Tibial artery (tissue), 4 donors: ENCODE measurements around the gene DDX49.
"Not testable (repeated sequence)": the region's sequence is repeated elsewhere in the genome, so short reads cannot be mapped to it uniquely, and the experiment has no call there.

ENCODE experiments used
- DNase-seq, 2 donors: peaks; one replicate each; pipeline ENCODE4 v3.0.0-alpha.2; 2019
- H3K27ac ChIP-seq, 2 donors: fragments of 200-600 bp; sonication (generic) in 1 of 2; 1 replicate in 1 of 2; 2 replicates in 1 of 2; pipeline ENCODE4 v1.5.1; 2018 to 2019; ENCODE audit warnings: mild to moderate bottlenecking in 1 of 2
- H3K27me3 ChIP-seq, 2 donors: fragments of 200-600 bp; sonication (generic) in 1 of 2; one replicate each; pipeline versions ENCODE4 v1.5.1 to v1.6.0; 2016 to 2019
- H3K36me3 ChIP-seq, 3 donors: fragments of 200-600 bp; sonication (generic) in 2 of 3; one replicate each; pipeline ENCODE4 v1.5.1; 2016 to 2019; ENCODE audit warnings: mild to moderate bottlenecking in 2 of 3
- H3K4me1 ChIP-seq, 4 donors: fragments of 200-600 bp; sonication (generic) in 2 of 4; 1 replicate in 3 of 4; 2 replicates in 1 of 4; pipeline ENCODE4 v1.5.1; 2016 to 2019
- H3K4me3 ChIP-seq, 2 donors: fragments of 200-600 bp; sonication (generic) in 1 of 2; 1 replicate in 1 of 2; 2 replicates in 1 of 2; pipeline ENCODE4 v1.5.1; 2018 to 2019; ENCODE audit warnings: mild to moderate bottlenecking in 2 of 2
- H3K9me3 ChIP-seq, 3 donors: fragments of 200-600 bp; sonication (generic) in 1 of 3; one replicate each; pipeline ENCODE4 v1.5.1; 2016 to 2019
- intact Hi-C: fragments of 100-400 bp; cut with DNase I; formaldehyde crosslinking; loops from one replicate; pipeline ENCODE4 v1.15.0; 2023; ENCODE audit warnings: low total_unique reads
- TF ChIP-seq, protein P1 (sequence below), 2 experiments: fragments of 200-600 bp in 1 of 2; fragments of 450-650 bp in 1 of 2; IDR thresholded peaks; one replicate each; pipeline ENCODE4 v1.5.1; 2017 to 2019; ENCODE audit warnings: antibody characterized with exemption in 2 of 2, mild to moderate bottlenecking in 1 of 2, moderate library complexity in 1 of 2

The DDX49 gene

GRCh38 chr19:18948976-18949356 is 29.5 kb downstream of the DDX49 start:
- Histone ChIP-seq H3K4me3 (no peak overlapping the region), H3K36me3 (no peaks in the 10 kb centered on the region), H3K27ac (no peak overlapping the region), H3K4me1 (no peaks in the 10 kb centered on the region), H3K9me3 (no peaks in the 10 kb centered on the region), H3K27me3 (peaks cover 0 to 11% of the 10 kb centered on the region in 2 donors)
- intact Hi-C loops: loop anchor here (10.0 kb wide), 1 partner anchor 1716 kb away; the partner anchor contains the start of gene ZNF626
- DNase-seq: no peak
- TF ChIP-seq, protein P1, sequence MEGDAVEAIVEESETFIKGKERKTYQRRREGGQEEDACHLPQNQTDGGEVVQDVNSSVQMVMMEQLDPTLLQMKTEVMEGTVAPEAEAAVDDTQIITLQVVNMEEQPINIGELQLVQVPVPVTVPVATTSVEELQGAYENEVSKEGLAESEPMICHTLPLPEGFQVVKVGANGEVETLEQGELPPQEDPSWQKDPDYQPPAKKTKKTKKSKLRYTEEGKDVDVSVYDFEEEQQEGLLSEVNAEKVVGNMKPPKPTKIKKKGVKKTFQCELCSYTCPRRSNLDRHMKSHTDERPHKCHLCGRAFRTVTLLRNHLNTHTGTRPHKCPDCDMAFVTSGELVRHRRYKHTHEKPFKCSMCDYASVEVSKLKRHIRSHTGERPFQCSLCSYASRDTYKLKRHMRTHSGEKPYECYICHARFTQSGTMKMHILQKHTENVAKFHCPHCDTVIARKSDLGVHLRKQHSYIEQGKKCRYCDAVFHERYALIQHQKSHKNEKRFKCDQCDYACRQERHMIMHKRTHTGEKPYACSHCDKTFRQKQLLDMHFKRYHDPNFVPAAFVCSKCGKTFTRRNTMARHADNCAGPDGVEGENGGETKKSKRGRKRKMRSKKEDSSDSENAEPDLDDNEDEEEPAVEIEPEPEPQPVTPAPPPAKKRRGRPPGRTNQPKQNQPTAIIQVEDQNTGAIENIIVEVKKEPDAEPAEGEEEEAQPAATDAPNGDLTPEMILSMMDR (IDR thresholded peaks at IDR 0.05): no peak

GRCh38 chr19:18949858-18950257 is 30.3 kb downstream of the DDX49 start:
- intact Hi-C loops: loop anchor here (10.0 kb wide), 1 partner anchor 1715 kb away; the partner anchor contains the start of gene ZNF626
- Histone ChIP-seq H3K36me3 (no peaks in the 10 kb centered on the region), H3K4me3 (no peak overlapping the region), H3K27me3 (peaks cover 0 to 11% of the 10 kb centered on the region in 2 donors), H3K4me1 (no peaks in the 10 kb centered on the region), H3K27ac (no peak overlapping the region), H3K9me3 (no peaks in the 10 kb centered on the region)
- TF ChIP-seq, protein P1 (IDR thresholded peaks at IDR 0.05): no peak
- DNase-seq: no peak

GRCh38 chr19:18951721-18952281 is 32.3 kb downstream of the DDX49 start:
- intact Hi-C loops: no loop called here
- TF ChIP-seq, protein P1 (IDR thresholded peaks at IDR 0.05): no peak
- Histone ChIP-seq H3K4me1 (no peaks in the 10 kb centered on the region), H3K36me3 (no peaks in the 10 kb centered on the region), H3K27me3 (peaks cover 0 to 11% of the 10 kb centered on the region in 2 donors), H3K9me3 (no peaks in the 10 kb centered on the region), H3K27ac (no peak overlapping the region), H3K4me3 (no peak overlapping the region)
- DNase-seq: no peak

DNA sequence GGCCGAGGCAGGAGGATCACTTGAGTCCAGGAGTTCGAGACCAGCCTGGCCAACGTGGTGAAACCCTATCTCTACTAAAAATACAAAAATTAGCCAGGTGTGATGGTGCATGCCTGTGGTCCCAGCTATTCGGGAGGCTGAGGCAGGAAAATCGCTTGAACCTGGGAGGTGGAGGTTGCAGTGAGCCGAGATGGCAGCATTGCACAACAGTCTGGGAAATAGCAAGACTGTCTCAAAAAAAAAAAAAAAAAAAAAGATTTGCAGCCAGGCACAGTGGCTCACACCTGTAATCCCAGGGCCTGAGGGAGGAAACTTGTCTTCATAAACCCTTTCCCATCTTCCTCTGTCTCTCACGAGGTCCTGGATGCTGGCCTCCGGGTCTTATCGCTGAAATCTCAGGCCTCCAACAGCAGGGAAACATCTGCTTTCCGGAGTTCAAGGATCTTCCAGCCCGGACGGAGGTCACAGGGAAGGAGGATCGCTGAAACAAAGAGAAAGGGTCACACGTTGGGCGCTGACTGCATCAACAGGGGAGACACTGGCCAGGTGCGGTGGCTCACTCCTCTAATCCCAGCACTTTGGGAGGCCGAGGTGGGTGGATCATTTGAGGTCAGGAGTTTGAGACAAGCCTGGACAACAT is 33.0 kb downstream of the DDX49 start:
- H3K4me1 ChIP-seq, DNase-seq, H3K36me3 ChIP-seq, H3K9me3 ChIP-seq, intact Hi-C loops, H3K4me3 ChIP-seq, H3K27ac ChIP-seq: not testable (repeated sequence)
- H3K27me3 ChIP-seq: peaks cover 0 to 11% of the 10 kb centered on the region in 2 donors

GRCh38 chr19:18954094-18954493 is 34.6 kb downstream of the DDX49 start:
- intact Hi-C loops: no loop called here

GRCh38 chr19:18955042-18955441 is 35.5 kb downstream of the DDX49 start:
- no peak overlapping the region for H3K27ac ChIP-seq
- DNase-seq: no peak
- intact Hi-C loops: no loop called here
- H3K9me3 ChIP-seq: no peaks in the 10 kb centered on the region
- no peaks in the 10 kb centered on the region for H3K4me1 ChIP-seq
- H3K36me3 ChIP-seq: no peaks in the 10 kb centered on the region
- peaks cover 0 to 8% of the 10 kb centered on the region in 2 donors for H3K27me3 ChIP-seq
- TF ChIP-seq, protein P1 (IDR thresholded peaks at IDR 0.05): no peak
- H3K4me3 ChIP-seq: no peak overlapping the region

More at GRCh38 chr19:18954094-18954493, 34.6 kb downstream of the DDX49 start:
- no peak for DNase-seq
- Histone ChIP-seq H3K36me3 (no peaks in the 10 kb centered on the region), H3K27me3 (peaks cover 0 to 9% of the 10 kb centered on the region in 2 donors), H3K4me3 (no peak overlapping the region), H3K4me1 (no peaks in the 10 kb centered on the region), H3K9me3 (no peaks in the 10 kb centered on the region), H3K27ac (no peak overlapping the region)
- TF ChIP-seq, protein P1 (IDR thresholded peaks at IDR 0.05): no peak
